ENCODE measurements around the gene COX17.

DNA sequence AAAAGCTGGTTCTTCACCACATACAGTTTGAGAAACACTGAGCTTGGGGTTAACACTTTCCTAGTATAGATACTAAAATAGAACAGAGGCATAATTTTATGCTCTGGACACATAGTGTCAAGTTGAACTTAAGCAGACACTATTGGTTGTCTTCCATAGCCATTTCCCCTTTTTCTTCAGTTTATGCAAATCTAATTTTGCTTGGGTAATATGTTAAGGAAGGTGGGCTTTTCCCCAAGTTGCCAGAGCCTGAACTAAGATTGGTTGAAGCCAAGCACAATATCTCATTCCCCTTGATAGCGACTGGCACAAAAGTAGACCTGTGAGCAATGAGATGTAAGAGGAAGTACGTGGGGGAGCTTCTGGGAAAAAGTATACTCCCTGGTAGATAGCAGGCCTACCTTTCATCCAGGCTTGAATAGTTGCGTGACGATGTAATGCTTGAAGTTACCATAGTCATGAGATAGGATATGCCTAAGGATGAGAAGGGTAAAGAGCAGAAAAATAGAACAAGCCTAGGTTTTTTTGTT is 12.3 kb downstream of the COX17 start:
- TF ChIP-seq, protein P1, sequence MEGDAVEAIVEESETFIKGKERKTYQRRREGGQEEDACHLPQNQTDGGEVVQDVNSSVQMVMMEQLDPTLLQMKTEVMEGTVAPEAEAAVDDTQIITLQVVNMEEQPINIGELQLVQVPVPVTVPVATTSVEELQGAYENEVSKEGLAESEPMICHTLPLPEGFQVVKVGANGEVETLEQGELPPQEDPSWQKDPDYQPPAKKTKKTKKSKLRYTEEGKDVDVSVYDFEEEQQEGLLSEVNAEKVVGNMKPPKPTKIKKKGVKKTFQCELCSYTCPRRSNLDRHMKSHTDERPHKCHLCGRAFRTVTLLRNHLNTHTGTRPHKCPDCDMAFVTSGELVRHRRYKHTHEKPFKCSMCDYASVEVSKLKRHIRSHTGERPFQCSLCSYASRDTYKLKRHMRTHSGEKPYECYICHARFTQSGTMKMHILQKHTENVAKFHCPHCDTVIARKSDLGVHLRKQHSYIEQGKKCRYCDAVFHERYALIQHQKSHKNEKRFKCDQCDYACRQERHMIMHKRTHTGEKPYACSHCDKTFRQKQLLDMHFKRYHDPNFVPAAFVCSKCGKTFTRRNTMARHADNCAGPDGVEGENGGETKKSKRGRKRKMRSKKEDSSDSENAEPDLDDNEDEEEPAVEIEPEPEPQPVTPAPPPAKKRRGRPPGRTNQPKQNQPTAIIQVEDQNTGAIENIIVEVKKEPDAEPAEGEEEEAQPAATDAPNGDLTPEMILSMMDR (IDR thresholded peaks at IDR 0.05), result no peak
- TF ChIP-seq POLR2A (IDR thresholded peaks at IDR 0.05), result no peak
